Esophagus squamous epithelium (tissue), 4 donors: Measurements from ENCODE around the gene TSR3.

ENCODE experiments used
- POLR2A ChIP-seq, 4 donors: fragments of 450-650 bp; IDR thresholded peaks; one replicate each; pipeline ENCODE4 v1.6.1; 2017; ENCODE audit warnings: antibody characterized with exemption in 4 of 4, mild to moderate bottlenecking in 4 of 4, moderate library complexity in 3 of 4
- TF ChIP-seq, protein P1 (sequence below), 6 experiments: fragments of 450-650 bp in 4 of 6; fragments of 200-600 bp in 2 of 6; sonication (generic) in 2 of 6; IDR thresholded peaks; one replicate each; pipeline ENCODE4 v1.5.1; 2016 to 2019; ENCODE audit warnings: antibody characterized with exemption in 6 of 6, mild to moderate bottlenecking in 4 of 6, moderate library complexity in 4 of 6

DNA sequence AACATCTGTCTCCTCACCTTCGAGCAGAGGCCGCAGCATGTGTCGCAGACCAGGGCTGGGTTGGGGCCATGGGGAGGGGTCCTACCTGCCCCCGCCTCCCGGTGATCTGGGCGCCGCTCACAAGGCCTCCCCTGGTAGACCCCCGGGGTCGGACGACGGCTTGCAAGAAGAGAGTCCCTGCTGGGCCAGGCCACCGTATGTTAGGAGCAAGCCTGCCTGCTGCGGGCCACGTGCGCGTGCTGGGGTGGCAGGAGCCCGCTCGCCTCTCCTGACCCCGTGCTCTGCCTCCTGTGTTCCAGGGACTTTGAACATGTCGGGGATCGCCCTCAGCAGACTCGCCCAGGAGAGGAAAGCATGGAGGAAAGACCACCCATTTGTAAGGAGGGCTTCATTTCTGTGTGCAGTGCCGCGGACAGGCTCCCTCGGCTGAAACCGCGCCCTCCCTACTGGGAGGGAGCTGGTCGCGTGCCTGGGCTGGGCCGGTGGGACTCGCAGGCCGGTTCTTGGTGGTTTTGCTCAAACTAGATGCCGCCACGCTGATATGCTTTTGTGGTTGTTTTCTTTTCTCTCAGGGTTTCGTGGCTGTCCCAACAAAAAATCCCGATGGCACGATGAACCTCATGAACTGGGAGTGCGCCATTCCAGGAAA, 37.8 kb downstream of the TSR3 start:
- TF ChIP-seq, protein P1, sequence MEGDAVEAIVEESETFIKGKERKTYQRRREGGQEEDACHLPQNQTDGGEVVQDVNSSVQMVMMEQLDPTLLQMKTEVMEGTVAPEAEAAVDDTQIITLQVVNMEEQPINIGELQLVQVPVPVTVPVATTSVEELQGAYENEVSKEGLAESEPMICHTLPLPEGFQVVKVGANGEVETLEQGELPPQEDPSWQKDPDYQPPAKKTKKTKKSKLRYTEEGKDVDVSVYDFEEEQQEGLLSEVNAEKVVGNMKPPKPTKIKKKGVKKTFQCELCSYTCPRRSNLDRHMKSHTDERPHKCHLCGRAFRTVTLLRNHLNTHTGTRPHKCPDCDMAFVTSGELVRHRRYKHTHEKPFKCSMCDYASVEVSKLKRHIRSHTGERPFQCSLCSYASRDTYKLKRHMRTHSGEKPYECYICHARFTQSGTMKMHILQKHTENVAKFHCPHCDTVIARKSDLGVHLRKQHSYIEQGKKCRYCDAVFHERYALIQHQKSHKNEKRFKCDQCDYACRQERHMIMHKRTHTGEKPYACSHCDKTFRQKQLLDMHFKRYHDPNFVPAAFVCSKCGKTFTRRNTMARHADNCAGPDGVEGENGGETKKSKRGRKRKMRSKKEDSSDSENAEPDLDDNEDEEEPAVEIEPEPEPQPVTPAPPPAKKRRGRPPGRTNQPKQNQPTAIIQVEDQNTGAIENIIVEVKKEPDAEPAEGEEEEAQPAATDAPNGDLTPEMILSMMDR (IDR thresholded peaks at IDR 0.05), result no peak
- no peak for TF ChIP-seq POLR2A (IDR thresholded peaks at IDR 0.05)
